GM12874 (cell line): ENCODE data around the gene DLX5.

Source experiments
- CTCF ChIP-seq: IDR thresholded peaks from 2 replicates; pipeline ENCODE4 v1.5.1; 2011; ENCODE audit warnings: low read depth, mild to moderate bottlenecking, control low read depth, low read length, moderate library complexity; ENCODE audit not compliant: insufficient read depth

Gene DLX5

DNA sequence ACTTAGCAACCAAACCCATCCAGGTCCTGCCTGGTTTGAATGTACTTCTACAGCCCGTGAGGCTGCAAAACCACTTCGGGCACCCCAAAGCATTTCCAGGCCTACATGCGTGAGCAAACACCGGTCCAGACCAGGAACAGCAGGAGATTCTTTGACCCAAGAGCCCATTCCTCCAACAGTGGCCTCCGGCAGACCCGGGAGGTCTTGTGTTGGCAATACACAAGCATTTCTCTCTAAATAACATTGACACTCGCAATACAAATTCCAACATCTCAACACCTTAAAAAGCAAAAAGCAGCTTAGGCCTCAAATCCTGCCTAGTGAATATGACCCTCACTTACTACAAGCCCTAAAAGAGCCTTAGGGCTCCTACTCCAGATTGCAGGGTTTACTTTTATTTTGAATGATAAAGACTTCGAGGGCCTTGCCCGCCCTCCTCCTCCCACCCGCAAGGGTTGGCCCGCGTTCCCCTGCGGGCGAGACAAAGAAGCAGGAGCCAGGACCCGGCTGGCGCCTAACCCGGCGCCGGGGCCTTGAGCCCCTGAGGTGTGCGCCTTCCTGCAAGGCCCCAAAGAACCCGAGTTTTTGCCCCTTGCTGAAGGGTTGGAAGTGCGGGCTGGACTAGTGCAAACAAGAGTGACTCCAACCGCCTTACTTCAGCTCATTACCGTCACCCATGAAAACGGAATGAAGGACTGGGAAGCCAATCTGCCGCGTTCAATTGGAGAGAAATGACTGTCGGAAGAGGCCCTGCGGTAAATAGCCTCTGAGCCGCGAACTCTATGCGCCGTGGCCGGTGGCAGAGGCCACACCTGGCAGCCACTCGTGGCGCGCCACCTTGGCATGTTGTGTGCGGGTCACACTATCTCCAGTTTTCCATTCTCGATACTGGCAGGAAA, 22.7 kb downstream of the DLX5 start:
- no peak for TF ChIP-seq CTCF

GRCh38 chr7:97001221-97001620, 23.4 kb downstream of the DLX5 start:
- no peak for TF ChIP-seq CTCF

DNA sequence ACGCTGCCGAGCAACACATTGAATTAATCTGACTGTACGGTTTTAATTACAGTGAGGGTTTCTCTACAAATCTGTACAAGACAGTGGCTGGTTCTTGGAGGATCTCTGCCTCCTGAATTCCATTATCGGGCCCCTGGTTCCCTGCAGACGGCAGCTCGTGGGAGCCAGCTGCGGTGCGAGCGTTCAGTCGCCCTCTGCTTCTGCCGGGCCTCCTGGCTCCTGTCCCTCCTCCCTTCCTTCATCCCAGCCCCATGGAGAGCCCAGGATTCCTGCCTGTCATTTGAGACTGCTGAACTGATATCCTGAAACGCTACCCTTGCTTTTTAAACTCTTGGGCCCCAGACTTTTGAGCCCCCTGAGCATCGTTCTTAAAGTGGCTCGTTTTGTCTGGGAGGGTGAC, 25.9 kb downstream of the DLX5 start:
- TF ChIP-seq CTCF = no peak

GRCh38 chr7:96998333-96998732, 26.3 kb downstream of the DLX5 start:
- no peak for TF ChIP-seq CTCF

GRCh38 chr7:96997512-96998032, 27.1 kb downstream of the DLX5 start:
- TF ChIP-seq CTCF = no peak

DNA sequence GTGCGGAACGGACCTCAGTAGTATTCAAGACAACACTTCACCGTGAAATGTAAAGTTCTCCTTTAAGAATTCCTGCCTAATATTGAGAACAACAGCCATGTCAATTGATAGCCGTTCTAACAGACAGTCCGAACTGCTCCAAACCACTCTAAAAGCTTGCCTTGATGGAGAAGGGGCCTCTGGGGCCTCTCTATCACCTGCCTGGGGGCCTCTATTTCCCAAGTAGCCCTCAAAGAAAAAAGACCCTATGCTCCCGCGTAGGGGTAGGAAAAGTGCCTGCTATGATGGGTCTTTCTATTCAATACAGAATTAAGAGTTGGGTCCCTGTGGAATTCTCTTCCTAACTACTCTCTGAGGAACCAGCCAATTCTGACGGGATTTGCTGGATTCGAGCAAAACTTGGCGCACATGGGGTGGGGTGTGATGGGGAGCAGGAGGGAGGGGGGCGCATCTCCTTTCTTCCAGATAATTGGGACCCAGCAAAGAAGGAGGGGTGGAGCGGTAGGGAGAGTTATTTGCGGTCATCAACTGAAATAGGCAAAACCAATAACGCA, 27.6 kb downstream of the DLX5 start:
- TF ChIP-seq CTCF = no peak

DNA sequence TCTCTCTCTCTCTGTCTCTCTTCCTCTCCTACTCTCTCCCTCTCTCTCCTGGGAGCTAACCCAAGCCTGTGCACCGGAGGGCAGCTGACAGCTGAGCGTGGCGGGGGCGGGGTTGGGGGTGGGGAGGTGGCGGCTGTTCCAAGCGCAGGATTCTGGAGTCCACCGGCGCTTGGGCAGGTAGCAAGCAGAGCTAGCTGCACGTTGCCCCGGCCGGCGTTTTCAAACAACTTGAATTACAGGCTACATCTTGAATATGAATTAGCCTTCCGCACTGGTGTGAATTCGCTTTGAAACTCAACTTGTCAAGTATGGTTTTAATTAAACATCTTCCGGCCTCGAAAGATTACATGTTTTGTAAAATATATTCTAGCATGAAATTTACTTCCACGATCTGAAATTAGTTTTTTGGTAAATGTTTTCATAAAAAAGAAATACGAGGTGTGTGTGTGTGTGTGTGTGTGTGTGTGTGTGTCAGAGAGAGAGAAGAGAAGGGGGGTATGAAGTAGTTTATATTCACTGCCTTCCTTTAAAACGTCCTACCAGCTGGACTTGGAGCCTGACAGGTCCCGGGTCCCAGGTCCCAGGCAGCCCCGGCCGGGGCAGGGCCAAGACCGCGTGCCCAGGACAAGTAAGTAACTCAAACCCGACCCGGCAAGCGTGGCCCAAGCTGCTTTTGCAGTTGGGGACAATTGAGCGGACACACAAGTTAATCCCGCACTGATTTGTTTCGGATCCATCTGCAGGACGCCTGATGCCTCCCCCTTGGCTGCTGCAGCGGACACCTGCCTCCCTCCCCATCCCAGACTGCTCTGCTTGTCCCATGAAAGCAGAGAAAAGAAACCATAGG, 28.3 kb downstream of the DLX5 start:
- no peak for TF ChIP-seq CTCF
